ENCODE data around the gene HS2ST1. TPM values are rescaled to one million over a fixed set of nuclear protein-coding genes. Genes with fewer than 3 reads are reported as not detected.

Gene HS2ST1
- total RNA-seq, 1 experiment from 2014 or later = 35.0 TPM

GRCh38 chr1:86971778-86972177 is 57.3 kb downstream of the HS2ST1 start:
- Histone ChIP-seq H3K9me3 (ENCODE audit: insufficient read depth, low read depth) (no peaks in the 10 kb centered on the region), H3F3A (ENCODE audit: insufficient read depth, low read depth) (no peaks in the 10 kb centered on the region), H3K4me1 (replicated peaks; ENCODE audit: insufficient read depth) (0 out of 2 replicates have a peak, but pooled peaks cover 3% of the 10 kb centered on the region), H3K4me3 (no peak overlapping the region), H3K27ac (no peak overlapping the region), H3K79me2 (ENCODE audit: low read depth) (peaks cover 30% of the 10 kb centered on the region; the same call in 1 of the 2 replicates), H3K4me2 (no peak overlapping the region), H3K36me3 (ENCODE audit: low read depth) (no peaks in the 10 kb centered on the region), H3K27me3 (ENCODE audit: insufficient read depth, low read depth) (no peaks in the 10 kb centered on the region), H2AFZ (no peak overlapping the region), H3K9me2 (ENCODE audit: insufficient read depth) (no peaks in the 10 kb centered on the region), H4K20me1 (ENCODE audit: insufficient read depth) (peaks cover 3% of the 10 kb centered on the region)
- ChIA-PET CTCF (no interaction called here), POLR2A (ENCODE audit: unreplicated experiment) (no interaction called here)
- no TSS peak for BruUV-seq (replicated peaks)
- DNase-seq = no peak
- TF ChIP-seq EZH2 (IDR thresholded peaks at IDR 0.05; ENCODE audit: low read depth) = no peak
- no peak for TF ChIP-seq CTCF (conservative IDR thresholded peaks at IDR 0.05)
- intact Hi-C loops (cut with micrococcal nuclease; ENCODE audit: unreplicated experiment) = loop anchor here (10.0 kb wide), 1 partner anchor 103 kb away; no protein-coding TSS in a partner anchor

- 0 out of 2 replicates have a peak, but pooled peaks cover 3% of the 10 kb centered on the region for H3K4me1 ChIP-seq (replicated peaks; ENCODE audit: insufficient read depth)
- no peak overlapping the region for H3K27ac ChIP-seq
- H3K9me2 ChIP-seq (ENCODE audit: insufficient read depth) = no peaks in the 10 kb centered on the region
- POLR2A ChIA-PET (ENCODE audit: unreplicated experiment) = no interaction called here
- no peaks in the 10 kb centered on the region for H3K27me3 ChIP-seq (ENCODE audit: insufficient read depth, low read depth)
- peaks cover 3% of the 10 kb centered on the region for H4K20me1 ChIP-seq (ENCODE audit: insufficient read depth)
- no peak overlapping the region for H3K4me2 ChIP-seq
- no peak overlapping the region for H2AFZ ChIP-seq
- no peaks in the 10 kb centered on the region for H3F3A ChIP-seq (ENCODE audit: insufficient read depth, low read depth)
- DNase-seq = no peak
- no peaks in the 10 kb centered on the region for H3K36me3 ChIP-seq (ENCODE audit: low read depth)
- TF ChIP-seq EZH2 (IDR thresholded peaks at IDR 0.05; ENCODE audit: low read depth) (no peak), CTCF (conservative IDR thresholded peaks at IDR 0.05) (no peak)
- no peaks in the 10 kb centered on the region for H3K9me3 ChIP-seq (ENCODE audit: insufficient read depth, low read depth)
- intact Hi-C loops (cut with micrococcal nuclease; ENCODE audit: unreplicated experiment) = loop anchor here (10.0 kb wide), 1 partner anchor 103 kb away; no protein-coding TSS in a partner anchor
- no peak overlapping the region for H3K4me3 ChIP-seq
- CTCF ChIA-PET = no interaction called here
- H3K79me2 ChIP-seq (ENCODE audit: low read depth) = peaks cover 30% of the 10 kb centered on the region; the same call in 1 of the 2 replicates
- BruUV-seq (replicated peaks) = no TSS peak
These were observed 57.8 kb downstream of the HS2ST1 start for GRCh38 chr1:86972262-86972661.

- intact Hi-C loops (cut with micrococcal nuclease; ENCODE audit: unreplicated experiment) = loop anchor here (10.0 kb wide), 1 partner anchor 99 kb away; no protein-coding TSS in a partner anchor
- POLR2A ChIA-PET (ENCODE audit: unreplicated experiment) = no interaction called here
- no TSS peak for BruUV-seq (replicated peaks)
These were observed 61.6 kb downstream of the HS2ST1 start for GRCh38 chr1:86975993-86976550.

More at GRCh38 chr1:86975993-86976550, 61.6 kb downstream of the HS2ST1 start:
- peaks cover 3% of the 10 kb centered on the region for H4K20me1 ChIP-seq (ENCODE audit: insufficient read depth)
- H3K4me3 ChIP-seq = no peak overlapping the region
- H3K9me2 ChIP-seq (ENCODE audit: insufficient read depth) = no peaks in the 10 kb centered on the region; the same call in 1 of the 2 replicates
- DNase-seq = no peak
- no peak overlapping the region for H3K27ac ChIP-seq
- no peak overlapping the region for H3K4me2 ChIP-seq
- no peak overlapping the region for H2AFZ ChIP-seq
- peaks cover 18% of the 10 kb centered on the region; the same call in 1 of the 2 replicates for H3K79me2 ChIP-seq (ENCODE audit: low read depth)
- 0 out of 2 replicates have a peak, but pooled peaks cover 3% of the 10 kb centered on the region for H3K36me3 ChIP-seq (ENCODE audit: low read depth)
- TF ChIP-seq EZH2 (IDR thresholded peaks at IDR 0.05; ENCODE audit: low read depth) (no peak), CTCF (conservative IDR thresholded peaks at IDR 0.05) (no peak)
- H3K27me3 ChIP-seq (ENCODE audit: insufficient read depth, low read depth) = no peaks in the 10 kb centered on the region
- no peaks in the 10 kb centered on the region for H3F3A ChIP-seq (ENCODE audit: insufficient read depth, low read depth)
- H3K9me3 ChIP-seq (ENCODE audit: insufficient read depth, low read depth) = no peaks in the 10 kb centered on the region
- 0 out of 2 replicates have a peak, but pooled peaks cover 3% of the 10 kb centered on the region for H3K4me1 ChIP-seq (replicated peaks; ENCODE audit: insufficient read depth)
- CTCF ChIA-PET = no interaction called here

Measured in PC-9 (cell line).